Measurements from ENCODE around the gene DHCR24.

Gene DHCR24

DNA sequence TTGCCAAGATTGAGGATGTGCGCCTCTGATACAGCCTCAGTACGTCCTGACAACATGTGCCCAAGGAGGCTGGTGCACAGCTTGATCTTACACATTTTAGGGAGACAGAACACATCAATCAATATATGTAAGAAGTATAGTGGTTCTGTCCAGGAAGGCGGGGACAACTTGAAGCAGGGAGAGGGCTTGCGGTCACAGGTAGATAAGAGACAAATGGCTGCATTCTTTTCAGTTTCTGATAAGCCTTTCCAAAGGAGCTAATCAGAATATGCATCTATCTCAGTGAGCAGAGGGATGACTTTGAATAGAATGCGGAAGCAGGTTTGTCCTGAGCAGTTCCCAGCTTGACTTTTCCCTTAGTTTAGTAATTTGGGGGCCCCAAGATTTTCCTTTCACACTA lies 10.2 kb downstream of the DHCR24 start:
- Histone ChIP-seq H3K23ac (ENCODE audit: low read length) (no peak overlapping the region), H4K91ac (ENCODE audit: low read depth, low read length) (no peak overlapping the region), H3K14ac (ENCODE audit: low read length) (no peak overlapping the region), H2BK5ac (ENCODE audit: low read depth, low read length, poor library complexity) (no peak overlapping the region), H2AFZ (ENCODE audit: insufficient read depth, low read length, poor library complexity) (no peak overlapping the region), H3K4ac (ENCODE audit: low read depth, low read length) (no peak overlapping the region), H3K18ac (ENCODE audit: low read length) (no peak overlapping the region), H4K12ac (ENCODE audit: low read depth, low read length) (no peak overlapping the region), H3K79me1 (ENCODE audit: low read length) (no peaks in the 10 kb centered on the region), H2BK120ac (ENCODE audit: insufficient read depth, low read length, poor library complexity) (no peak overlapping the region), H3K79me2 (ENCODE audit: control insufficient read depth, insufficient read depth, low read length, poor library complexity) (no peaks in the 10 kb centered on the region), H3K36me3 (ENCODE audit: control insufficient read depth in 1 of 2, insufficient read depth in 2 of 2, low read length in 2 of 2) (peaks cover 36 to 40% of the 10 kb centered on the region in 2 experiments), H3K27me3 (ENCODE audit: insufficient read depth, low read length) (no peaks in the 10 kb centered on the region), H2AK5ac (ENCODE audit: low read length) (no peak overlapping the region), H3K4me2 (ENCODE audit: low read length) (no peak overlapping the region), H3K4me1 (ENCODE audit: control insufficient read depth in 1 of 2, insufficient read depth in 2 of 2, low read length in 2 of 2) (peaks cover 0 to 2% of the 10 kb centered on the region in 2 experiments), H2BK12ac (ENCODE audit: low read length) (no peak overlapping the region), H4K8ac (ENCODE audit: low read depth, low read length) (no peak overlapping the region), H3K9me3 (ENCODE audit: insufficient read depth, low read depth, low read length) (peaks cover 2% of the 10 kb centered on the region), H3K27ac (ENCODE audit: low read depth, low read length) (no peak overlapping the region), H3K4me3 (ENCODE audit: low read depth, low read length) (no peak overlapping the region), H3K9ac (ENCODE audit: low read length) (no peak overlapping the region)
- peak; percentile 33 to 81 for DNase-seq
- WGBS (ENCODE audit: extremely low coverage, insufficient coverage, insufficient read length): no CpG with 5 or more reads among the region's 5 CpGs

DNA sequence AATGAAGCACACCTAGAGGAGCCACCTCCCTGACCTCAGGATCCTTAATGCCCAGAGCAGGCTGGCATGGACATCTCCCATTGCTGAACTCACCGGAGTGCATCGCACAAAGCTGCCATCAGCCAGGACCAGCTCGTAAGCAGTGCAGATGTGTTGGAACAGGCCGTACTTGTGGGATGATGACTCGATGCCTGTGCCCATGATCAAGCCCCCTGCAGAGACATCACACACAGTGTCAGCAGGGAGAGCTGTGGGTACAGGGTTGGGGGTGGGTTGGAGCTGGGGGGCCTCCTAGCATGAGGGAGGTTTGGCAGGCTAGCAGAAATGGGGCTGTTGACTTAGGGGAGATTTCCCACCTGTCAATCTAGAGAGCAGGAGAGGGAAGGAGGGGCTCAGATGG lies 12.0 kb downstream of the DHCR24 start:
- H2BK5ac ChIP-seq (ENCODE audit: low read depth, low read length, poor library complexity): no peak overlapping the region
- no peak overlapping the region for H4K91ac ChIP-seq (ENCODE audit: low read depth, low read length)
- H2BK12ac ChIP-seq (ENCODE audit: low read length): no peak overlapping the region
- WGBS (ENCODE audit: extremely low coverage, insufficient coverage, insufficient read length): no CpG with 5 or more reads among the region's 5 CpGs
- no peaks in the 10 kb centered on the region for H3K27me3 ChIP-seq (ENCODE audit: insufficient read depth, low read length)
- H3K79me2 ChIP-seq (ENCODE audit: control insufficient read depth, insufficient read depth, low read length, poor library complexity): no peaks in the 10 kb centered on the region
- no peak overlapping the region for H2BK120ac ChIP-seq (ENCODE audit: insufficient read depth, low read length, poor library complexity)
- peaks cover 37 to 50% of the 10 kb centered on the region in 2 experiments for H3K36me3 ChIP-seq (ENCODE audit: control insufficient read depth in 1 of 2, insufficient read depth in 2 of 2, low read length in 2 of 2)
- no peaks in the 10 kb centered on the region for H3K79me1 ChIP-seq (ENCODE audit: low read length)
- H3K27ac ChIP-seq (ENCODE audit: low read depth, low read length): no peak overlapping the region
- H4K8ac ChIP-seq (ENCODE audit: low read depth, low read length): no peak overlapping the region
- no peak overlapping the region for H2AFZ ChIP-seq (ENCODE audit: insufficient read depth, low read length, poor library complexity)
- H3K4ac ChIP-seq (ENCODE audit: low read depth, low read length): no peak overlapping the region
- peaks cover 0 to 2% of the 10 kb centered on the region in 2 experiments for H3K4me1 ChIP-seq (ENCODE audit: control insufficient read depth in 1 of 2, insufficient read depth in 2 of 2, low read length in 2 of 2)
- no peak overlapping the region for H3K4me2 ChIP-seq (ENCODE audit: low read length)
- no peak overlapping the region for H3K14ac ChIP-seq (ENCODE audit: low read length)
- no peak overlapping the region for H4K12ac ChIP-seq (ENCODE audit: low read depth, low read length)
- H3K18ac ChIP-seq (ENCODE audit: low read length): no peak overlapping the region
- H3K4me3 ChIP-seq (ENCODE audit: low read depth, low read length): no peak overlapping the region
- DNase-seq: no peak
- no peak overlapping the region for H2AK5ac ChIP-seq (ENCODE audit: low read length)
- H3K9ac ChIP-seq (ENCODE audit: low read length): no peak overlapping the region
- peaks cover 2% of the 10 kb centered on the region for H3K9me3 ChIP-seq (ENCODE audit: insufficient read depth, low read depth, low read length)
- H3K23ac ChIP-seq (ENCODE audit: low read length): no peak overlapping the region

DNA sequence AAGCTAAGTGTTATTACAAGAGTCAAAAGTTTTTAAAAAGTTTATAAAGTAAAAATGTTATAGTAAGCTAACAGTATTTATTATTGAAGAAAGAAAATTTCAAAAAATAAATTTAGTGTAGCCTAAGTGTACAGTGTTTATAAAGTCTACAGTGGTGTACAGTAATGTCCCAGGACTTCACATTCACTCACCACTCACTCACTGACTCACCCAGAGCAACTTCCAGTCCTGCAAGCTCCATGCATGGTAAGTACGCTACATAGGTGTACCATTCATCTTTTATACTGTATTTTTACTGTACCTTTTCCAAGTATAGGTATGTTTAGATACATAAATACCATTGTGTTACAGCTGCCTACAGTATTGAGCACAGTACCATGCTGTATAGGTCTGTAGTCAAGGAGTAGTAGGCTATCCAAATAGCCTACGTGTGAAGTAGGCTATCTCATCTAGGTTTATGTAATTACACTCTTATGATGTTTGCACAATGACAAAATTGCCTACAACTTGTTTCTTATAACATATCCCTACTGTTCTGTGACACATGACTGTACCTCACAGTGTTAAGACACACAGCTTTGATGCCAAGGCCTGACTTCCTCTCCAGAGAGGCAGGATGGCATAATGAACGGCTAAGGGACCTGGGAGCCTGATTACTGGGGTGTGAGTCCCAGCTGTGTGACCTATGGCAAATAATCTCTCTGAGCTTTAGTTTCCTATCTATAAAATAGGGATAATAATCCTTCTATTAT lies 12.7 kb downstream of the DHCR24 start:
- H4K91ac ChIP-seq (ENCODE audit: low read depth, low read length): no peak overlapping the region
- no peak overlapping the region for H2BK120ac ChIP-seq (ENCODE audit: insufficient read depth, low read length, poor library complexity)
- no peaks in the 10 kb centered on the region for H3K79me2 ChIP-seq (ENCODE audit: control insufficient read depth, insufficient read depth, low read length, poor library complexity)
- H3K23ac ChIP-seq (ENCODE audit: low read length): no peak overlapping the region
- no peak overlapping the region for H3K14ac ChIP-seq (ENCODE audit: low read length)
- no peak overlapping the region for H3K4ac ChIP-seq (ENCODE audit: low read depth, low read length)
- H3K4me1 ChIP-seq (ENCODE audit: control insufficient read depth in 1 of 2, insufficient read depth in 2 of 2, low read length in 2 of 2): peaks cover 0 to 2% of the 10 kb centered on the region in 2 experiments
- no peak overlapping the region for H2AFZ ChIP-seq (ENCODE audit: insufficient read depth, low read length, poor library complexity)
- H3K9me3 ChIP-seq (ENCODE audit: insufficient read depth, low read depth, low read length): peaks cover 2% of the 10 kb centered on the region
- H3K4me3 ChIP-seq (ENCODE audit: low read depth, low read length): no peak overlapping the region
- no peak overlapping the region for H4K12ac ChIP-seq (ENCODE audit: low read depth, low read length)
- no peaks in the 10 kb centered on the region for H3K79me1 ChIP-seq (ENCODE audit: low read length)
- no peaks in the 10 kb centered on the region for H3K27me3 ChIP-seq (ENCODE audit: insufficient read depth, low read length)
- DNase-seq: no peak
- no peak overlapping the region for H3K4me2 ChIP-seq (ENCODE audit: low read length)
- H2BK12ac ChIP-seq (ENCODE audit: low read length): no peak overlapping the region
- no peak overlapping the region for H3K27ac ChIP-seq (ENCODE audit: low read depth, low read length)
- no peak overlapping the region for H3K9ac ChIP-seq (ENCODE audit: low read length)
- H2AK5ac ChIP-seq (ENCODE audit: low read length): no peak overlapping the region
- no CpG with 5 or more reads among the region's 3 CpGs for WGBS (ENCODE audit: extremely low coverage, insufficient coverage, insufficient read length)
- H4K8ac ChIP-seq (ENCODE audit: low read depth, low read length): no peak overlapping the region
- peaks cover 44 to 57% of the 10 kb centered on the region in 2 experiments for H3K36me3 ChIP-seq (ENCODE audit: control insufficient read depth in 1 of 2, insufficient read depth in 2 of 2, low read length in 2 of 2)
- H3K18ac ChIP-seq (ENCODE audit: low read length): no peak overlapping the region
- no peak overlapping the region for H2BK5ac ChIP-seq (ENCODE audit: low read depth, low read length, poor library complexity)

DNA sequence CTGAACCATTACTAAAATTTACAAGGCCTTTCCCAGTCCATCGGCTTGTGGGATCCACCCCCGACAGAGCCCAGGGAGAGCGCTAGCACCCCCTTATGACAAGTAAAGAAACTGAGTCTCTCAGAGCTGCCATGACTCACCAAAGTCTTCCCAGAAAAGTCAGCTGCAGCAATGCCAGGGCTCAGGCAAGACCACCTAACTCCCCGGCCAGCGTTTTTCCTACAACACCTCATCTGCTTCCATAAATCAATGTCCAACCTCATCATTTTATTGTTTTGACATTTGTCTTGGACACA lies 15.0 kb downstream of the DHCR24 start:
- H4K91ac ChIP-seq (ENCODE audit: low read depth, low read length): no peak overlapping the region
- H3K27me3 ChIP-seq (ENCODE audit: insufficient read depth, low read length): no peaks in the 10 kb centered on the region
- H2BK120ac ChIP-seq (ENCODE audit: insufficient read depth, low read length, poor library complexity): no peak overlapping the region
- no peak overlapping the region for H3K9ac ChIP-seq (ENCODE audit: low read length)
- no CpG with 5 or more reads among the region's 5 CpGs for WGBS (ENCODE audit: extremely low coverage, insufficient coverage, insufficient read length)
- H4K8ac ChIP-seq (ENCODE audit: low read depth, low read length): no peak overlapping the region
- no peak overlapping the region for H4K12ac ChIP-seq (ENCODE audit: low read depth, low read length)
- H3K9me3 ChIP-seq (ENCODE audit: insufficient read depth, low read depth, low read length): peaks cover 2% of the 10 kb centered on the region
- no peak overlapping the region for H3K27ac ChIP-seq (ENCODE audit: low read depth, low read length)
- peaks cover 49 to 70% of the 10 kb centered on the region in 2 experiments for H3K36me3 ChIP-seq (ENCODE audit: control insufficient read depth in 1 of 2, insufficient read depth in 2 of 2, low read length in 2 of 2)
- no peak for DNase-seq
- no peak overlapping the region for H3K4ac ChIP-seq (ENCODE audit: low read depth, low read length)
- H3K18ac ChIP-seq (ENCODE audit: low read length): no peak overlapping the region
- no peak overlapping the region for H2AK5ac ChIP-seq (ENCODE audit: low read length)
- no peak overlapping the region for H3K14ac ChIP-seq (ENCODE audit: low read length)
- H2BK12ac ChIP-seq (ENCODE audit: low read length): no peak overlapping the region
- no peaks in the 10 kb centered on the region for H3K79me1 ChIP-seq (ENCODE audit: low read length)
- H2BK5ac ChIP-seq (ENCODE audit: low read depth, low read length, poor library complexity): no peak overlapping the region
- H3K79me2 ChIP-seq (ENCODE audit: control insufficient read depth, insufficient read depth, low read length, poor library complexity): no peaks in the 10 kb centered on the region
- no peak overlapping the region for H3K4me2 ChIP-seq (ENCODE audit: low read length)
- H3K4me3 ChIP-seq (ENCODE audit: low read depth, low read length): no peak overlapping the region
- peaks cover 0 to 2% of the 10 kb centered on the region in 2 experiments for H3K4me1 ChIP-seq (ENCODE audit: control insufficient read depth in 1 of 2, insufficient read depth in 2 of 2, low read length in 2 of 2)
- no peak overlapping the region for H2AFZ ChIP-seq (ENCODE audit: insufficient read depth, low read length, poor library complexity)
- H3K23ac ChIP-seq (ENCODE audit: low read length): no peak overlapping the region

All from trophoblast cell (in vitro differentiated cells and primary cell).